Stimulated activated CD4-positive, alpha-beta T cell treated with anti-CD3 and anti-CD28 coated beads, Interleukin-12 subunit alpha, Interleukin-12 subunit beta, amount 100 ng/mL, for 24 hours (primary cell): ENCODE results near the gene MAP4K2.

Experiments used
- DNase-seq, 2 experiments: peaks; one replicate each; pipeline ENCODE4 v3.0.0-alpha.2; 2020; ENCODE audit warnings: low read depth in 2 of 2

Gene MAP4K2

DNA sequence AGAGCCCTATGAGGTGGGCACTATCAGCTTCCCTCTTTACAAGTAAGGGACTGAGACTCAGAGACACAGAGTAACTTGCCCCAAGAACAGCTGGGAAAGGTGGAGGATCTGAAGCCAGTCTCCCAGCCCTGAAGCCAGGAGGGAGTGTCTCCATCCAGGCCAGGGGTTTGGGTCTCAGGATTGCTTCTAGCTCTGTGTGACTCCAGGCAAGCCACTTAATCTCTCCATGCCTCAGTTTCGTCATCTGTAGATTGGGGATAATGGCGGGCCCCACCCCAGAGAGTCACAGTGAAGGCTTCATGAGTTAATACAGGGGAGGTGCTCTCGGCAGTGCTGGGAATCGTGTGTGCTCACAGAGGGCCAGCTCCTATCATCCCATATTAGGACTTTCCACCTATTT is 10.5 kb downstream of the MAP4K2 start:
- DNase-seq: no peak

DNA sequence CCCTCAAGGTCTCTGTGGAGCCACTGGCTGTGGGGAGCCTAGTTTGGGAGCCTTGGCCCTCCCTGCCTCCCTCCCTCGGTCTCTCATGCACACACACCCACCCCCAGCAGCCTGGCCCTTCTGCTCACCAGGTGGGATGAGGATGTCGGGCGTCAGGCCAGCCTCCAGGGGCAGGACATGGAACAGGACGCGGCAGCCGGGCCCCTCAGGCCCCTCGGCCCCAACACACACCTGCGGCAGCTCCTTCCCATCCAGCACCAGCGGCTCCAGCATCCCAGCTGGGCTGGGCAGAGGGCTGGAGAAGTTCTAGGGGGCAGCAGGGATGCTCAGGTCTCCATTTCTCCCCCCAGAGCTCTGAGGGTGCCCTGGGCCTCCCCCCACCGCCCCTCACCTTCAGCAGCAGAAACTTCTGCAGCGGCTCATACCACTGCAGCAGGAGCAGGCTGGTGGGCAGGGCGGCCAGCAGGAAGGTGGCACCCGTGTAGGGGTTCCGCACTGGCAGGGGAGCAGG is 11.2 kb downstream of the MAP4K2 start:
- DNase-seq: no peak

DNA sequence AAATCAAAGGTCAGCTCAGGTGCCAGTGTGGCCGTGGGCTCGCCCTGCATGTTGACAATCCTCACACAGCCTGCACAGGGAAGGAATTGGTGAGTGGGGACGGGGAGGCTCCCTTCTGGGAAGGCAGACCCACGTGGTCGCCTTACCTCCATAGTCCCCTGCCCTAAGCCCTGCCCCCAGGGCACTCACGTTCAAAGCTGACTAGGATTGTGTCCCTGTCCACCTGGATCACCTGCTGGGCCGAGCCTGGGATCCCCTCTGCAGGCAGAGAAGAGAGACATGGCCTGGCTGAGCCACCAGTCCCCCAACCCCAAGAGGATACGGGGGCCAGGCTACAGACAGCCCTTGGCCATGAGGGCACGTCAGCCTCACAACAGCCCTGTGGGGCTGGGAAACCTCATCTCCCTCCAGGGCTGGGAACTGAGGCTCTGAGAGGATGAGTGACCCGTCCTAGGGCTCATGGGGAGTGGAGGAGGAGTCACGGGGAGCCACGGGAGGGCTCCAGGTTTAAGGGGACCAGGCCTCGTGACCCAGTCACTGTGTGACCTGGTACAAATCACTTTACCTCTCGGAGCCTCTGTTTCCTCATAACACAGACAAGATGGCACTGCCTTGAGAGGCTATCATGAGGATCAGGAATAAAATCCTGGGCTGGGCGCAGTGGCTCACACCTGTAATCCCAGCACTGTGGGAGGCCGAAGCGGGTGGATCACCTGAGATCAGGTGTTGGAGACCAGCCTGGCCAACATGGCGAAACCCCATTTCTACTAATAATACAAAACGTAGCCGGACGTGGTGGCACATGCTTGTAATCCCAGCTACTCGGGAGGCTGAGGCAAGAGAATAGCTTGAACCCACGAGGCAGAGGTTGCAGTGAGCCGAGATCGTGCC is 12.6 kb downstream of the MAP4K2 start:
- no peak for DNase-seq

DNA sequence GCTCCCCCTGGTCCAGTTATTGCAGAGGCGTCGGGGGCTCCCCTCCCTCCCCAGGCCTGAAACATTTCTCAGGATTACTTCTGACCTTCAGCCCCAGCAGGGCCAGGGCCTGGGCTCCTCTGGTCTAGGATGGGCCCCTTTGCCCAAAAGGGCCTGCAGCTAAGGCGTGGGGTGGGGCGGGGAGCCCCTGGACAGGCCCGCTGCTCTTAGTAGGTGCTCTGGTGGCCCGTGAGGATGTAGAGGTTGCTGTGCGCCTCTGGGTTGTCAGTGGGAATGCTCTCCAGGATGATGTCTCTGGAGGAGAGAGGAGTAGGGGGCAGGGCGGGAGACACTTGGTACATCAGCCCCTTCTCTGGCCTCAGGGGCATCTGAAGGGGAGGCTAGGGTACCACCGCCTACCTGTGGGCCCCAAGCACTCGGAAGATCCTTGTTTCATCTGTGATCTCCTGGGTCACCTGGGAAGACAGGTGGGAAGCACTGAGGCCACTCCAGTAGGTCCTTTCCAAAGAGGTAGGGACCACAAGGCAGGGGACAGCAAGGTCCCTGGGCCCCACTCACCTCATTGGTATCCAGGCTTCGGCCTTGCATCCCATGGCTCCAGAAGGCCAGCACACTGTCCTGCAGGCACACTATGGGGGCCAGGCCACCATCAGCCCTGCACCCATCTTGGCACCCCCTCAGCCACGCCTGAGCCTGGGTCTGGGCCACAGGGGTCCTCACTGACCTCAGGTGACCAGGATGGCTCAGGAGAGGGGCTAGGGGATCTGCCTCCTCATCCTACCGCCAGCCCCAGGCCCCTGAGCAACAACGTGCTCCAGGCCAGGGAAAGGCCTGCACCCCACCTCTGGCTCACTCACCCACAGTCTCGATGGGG is 13.4 kb downstream of the MAP4K2 start:
- no peak for DNase-seq

DNA sequence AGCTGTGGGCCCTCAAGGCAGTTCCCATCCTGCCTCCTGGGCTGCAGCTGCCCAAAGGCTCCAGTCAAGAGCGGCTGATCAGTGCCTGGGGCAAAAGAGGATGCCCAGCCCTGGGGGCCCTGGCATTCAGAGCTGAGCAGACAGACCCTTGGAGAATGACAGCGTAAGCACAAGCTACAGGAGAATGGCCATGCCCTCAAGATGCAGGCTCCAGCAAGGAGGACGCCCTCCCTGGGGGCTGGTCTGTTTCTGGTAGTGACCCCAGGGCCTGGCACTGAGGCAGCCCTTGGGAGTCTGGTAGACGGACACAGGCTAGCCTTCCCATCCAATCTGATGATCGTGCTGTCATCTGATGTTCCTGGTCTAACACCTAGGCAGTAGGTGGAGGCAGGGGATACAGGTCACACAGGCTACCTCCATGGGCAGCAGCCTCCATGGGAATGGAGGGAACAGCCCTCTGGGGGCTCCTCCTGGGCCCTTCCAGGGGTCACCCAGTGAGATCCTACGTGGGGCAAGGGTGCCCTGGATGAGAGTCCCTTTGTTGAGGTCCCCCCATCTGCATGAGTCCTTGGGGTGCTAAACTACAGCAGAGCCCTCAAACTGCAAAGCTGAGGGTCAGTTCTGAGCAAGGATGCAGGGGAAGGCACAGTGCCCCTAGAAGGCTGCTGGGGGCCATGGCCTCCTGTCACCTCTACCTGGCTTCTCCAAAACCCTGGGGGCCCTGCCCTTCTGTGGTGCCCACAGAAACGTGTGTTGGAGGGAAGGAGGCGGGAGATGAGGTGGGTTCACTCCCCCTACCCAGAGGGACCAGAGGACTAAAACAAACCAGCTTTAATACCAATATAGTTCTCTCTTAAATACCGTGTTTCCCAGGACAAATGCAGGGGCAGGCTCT is 14.4 kb downstream of the MAP4K2 start:
- no peak for DNase-seq

DNA sequence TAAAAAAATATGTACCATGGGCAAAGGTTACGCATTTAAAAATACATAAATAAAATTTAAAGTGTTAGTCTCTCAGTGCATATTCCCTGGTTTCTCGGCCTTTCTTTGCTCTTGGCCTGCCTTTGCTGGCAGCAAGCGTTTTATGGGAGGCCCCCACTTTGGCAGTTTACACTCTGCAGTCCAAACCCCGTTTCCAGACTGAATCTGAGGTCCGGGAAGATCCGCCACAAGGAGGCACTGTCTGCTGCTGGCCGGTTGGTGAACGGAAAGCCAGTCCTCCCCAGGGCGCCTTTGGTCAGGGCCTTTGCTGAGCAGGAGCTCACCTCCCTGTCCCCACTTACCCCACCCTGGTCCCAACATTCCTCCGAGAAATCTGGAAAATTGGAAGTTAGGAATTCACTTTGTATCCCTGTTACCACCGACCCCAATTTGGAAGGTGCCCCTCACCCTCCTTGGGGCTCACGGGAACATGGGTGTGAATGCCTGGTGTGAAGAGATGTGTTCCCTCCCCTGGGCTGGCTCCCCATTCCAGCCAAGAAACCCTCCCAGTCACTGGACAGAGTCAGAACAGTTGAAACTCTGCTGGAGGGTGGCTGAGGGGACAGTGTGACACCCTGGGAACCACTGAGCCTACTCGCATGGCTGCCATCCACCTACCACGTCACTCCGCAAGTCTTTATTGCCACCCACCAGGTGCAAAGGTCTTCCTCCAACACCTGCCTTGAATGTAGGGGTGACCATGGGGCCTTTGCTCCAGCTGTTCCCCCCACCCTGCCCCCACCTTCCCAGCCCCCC is 15.3 kb downstream of the MAP4K2 start:
- DNase-seq: peak in 1 of 2 experiments; percentile 51

DNA sequence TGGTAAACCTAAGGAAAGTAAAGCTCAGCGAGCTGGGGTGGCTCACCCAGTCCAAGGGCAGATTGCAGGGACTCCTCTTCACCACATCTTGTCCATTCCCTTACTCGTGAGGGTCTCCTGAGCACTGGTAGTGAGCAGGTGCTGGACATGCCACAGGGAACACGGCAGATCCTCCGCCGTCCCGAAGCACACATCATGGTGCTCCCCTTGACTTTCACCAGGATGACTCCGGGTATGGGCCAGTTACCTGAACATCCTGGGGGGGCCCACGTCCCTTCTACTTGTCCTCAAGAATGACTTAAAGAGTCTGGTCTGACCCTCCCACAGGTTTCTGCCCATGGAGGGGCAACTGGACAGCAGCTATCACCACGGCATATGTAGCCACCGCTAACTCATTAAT is 16.7 kb downstream of the MAP4K2 start:
- DNase-seq: no peak

DNA sequence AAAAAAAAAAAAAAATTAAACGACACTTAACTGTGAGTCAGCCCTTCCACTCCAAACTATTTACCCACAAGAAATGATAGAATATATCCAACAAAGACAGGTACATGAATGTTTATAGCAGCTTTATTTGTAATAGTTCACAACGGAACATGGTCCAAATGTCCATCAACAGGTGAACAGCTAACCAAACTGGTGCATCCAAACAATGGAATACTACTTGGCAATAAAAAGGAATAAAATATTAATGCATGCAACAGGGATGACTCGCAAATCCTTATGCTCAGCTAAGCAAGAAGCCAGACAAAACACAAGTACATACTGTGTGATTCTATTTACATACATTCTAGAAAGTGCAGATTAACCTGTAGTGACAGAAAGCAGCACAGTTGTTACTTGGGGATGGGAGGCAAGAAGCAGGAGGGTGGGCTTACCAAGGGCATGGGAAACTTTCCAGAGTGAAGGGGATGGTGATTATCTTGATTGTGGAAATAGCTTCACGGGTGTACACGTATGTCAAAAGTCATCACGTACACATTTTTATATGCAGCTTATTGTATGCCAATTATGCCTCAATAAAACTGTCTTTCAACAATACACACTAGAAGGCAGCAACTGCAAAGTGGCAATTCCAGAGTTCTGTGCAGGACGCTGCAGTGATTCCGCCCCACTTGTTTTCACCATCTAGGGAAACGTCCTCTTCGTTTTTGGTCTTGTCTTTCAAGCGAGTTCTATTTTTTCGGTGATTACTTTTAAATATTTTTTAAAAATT is 18.0 kb downstream of the MAP4K2 start:
- DNase-seq: no peak

DNA sequence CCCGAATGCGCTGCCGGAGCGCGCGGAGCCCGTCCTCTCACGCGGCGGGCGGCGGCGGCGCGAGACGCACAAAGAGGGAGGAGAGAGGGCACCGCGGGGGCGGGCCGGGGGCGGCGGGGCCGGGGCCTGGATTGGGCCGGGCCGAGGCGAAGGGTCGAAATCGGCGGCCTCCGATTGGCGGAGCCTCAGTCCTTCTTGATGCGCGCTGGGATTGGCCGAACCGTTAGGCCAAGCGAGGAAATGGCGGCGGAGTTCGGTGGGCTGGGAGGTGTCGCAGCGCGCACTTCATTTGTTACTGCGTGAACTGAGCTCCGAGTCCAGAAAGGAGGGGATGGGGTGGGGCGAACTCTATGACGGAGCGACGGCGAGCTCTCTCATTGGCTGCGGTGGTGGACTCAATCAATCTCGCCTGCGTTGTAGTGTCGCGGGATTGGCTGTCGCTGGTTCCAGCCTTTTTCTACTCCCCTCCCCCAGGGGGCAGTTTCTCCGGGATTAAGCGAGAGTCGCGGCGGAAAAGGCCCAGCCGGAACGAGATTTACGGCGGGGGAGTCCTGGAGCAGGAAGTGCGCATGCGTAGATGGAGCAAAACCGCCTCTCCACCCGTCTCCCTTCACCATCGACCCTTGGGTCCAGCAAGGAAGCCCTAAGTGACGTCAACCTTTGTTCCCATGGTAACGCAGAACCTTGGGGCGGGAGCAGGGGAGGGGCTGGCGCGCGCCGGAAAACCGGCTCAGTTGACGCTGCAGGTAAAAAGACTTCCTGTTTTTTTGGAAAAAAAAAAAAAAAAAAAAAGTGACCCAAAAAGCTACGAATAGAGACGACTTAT is 24.3 kb downstream of the MAP4K2 start, which contains the start of gene SF1:
SF1 (minus strand) TSS at position 70 of the 826 bp plus-strand sequence. CDS start 150 bp downstream, outside the sequence.
- peak; percentile 98 for DNase-seq

DNA sequence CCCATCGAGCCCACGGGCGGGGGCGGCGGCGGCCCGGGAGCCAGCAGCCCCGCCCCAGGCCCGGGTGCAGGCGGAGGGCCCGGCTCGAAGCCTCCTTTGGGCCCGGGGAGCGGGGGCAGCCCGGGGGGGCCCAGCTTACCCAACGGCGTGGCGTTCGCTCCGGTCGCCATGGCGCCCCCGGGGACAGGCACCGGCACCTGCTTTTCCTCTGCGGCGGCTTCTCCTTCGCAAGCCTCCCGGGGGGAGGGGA is 24.9 kb downstream of the MAP4K2 start:
- DNase-seq: no peak

DNA sequence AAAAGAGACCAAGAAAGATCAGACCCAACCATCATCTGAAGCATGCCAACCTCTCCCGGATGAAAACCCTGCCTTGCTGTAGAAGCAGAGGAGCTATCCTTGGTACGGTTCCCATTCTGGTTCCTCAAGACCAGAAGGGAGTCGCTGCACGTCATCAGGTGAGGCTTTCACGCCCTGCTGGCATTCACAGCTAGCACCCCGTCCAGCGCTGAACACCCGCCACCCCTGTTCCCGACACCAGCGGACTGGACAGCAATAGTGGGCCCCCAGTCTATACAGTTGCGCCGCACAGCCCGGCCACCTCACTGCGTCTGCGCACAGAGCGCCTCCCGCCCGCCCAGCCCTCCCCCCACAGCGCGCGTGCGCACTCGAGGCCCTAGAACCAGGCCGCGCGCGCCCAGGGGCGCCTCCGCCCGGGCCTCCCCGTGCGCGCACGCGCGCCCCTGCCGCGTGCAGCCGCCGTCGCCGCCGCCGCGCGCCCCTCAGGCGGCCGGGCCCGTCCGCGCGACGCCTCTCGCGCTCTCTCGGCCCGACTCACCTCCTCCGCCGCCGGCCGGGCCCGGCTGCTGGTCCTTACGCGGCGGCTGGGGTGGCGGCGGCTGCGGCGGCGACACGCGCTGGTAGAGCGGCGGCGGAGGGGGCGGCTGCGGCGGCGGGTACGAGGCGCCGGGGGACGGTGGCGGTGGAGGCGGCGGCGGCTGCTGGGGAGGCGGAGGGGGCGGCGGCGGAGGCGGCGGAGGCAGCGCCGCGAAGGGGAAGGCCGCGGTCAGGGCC is 25.4 kb downstream of the MAP4K2 start:
- DNase-seq: peak; percentile 62 to 66

DNA sequence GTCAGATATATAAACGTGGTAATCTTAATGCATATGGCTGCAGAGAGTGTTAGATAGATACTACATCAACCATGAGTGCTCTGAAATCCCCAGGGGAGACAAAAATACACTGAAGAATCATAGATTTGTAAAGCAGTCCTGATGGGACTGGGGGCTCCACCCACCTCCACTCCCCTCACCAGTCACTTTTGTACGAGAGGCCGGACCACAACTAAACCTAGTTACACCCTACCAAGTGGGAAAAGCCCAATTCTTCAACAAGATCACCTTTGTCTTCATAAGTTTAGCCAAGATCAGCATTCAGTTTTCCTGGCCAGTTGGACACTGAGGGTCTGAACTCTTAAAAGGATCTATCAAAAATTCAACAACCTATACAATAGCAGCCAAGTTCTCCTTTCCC is 26.1 kb downstream of the MAP4K2 start:
- DNase-seq: no peak

DNA sequence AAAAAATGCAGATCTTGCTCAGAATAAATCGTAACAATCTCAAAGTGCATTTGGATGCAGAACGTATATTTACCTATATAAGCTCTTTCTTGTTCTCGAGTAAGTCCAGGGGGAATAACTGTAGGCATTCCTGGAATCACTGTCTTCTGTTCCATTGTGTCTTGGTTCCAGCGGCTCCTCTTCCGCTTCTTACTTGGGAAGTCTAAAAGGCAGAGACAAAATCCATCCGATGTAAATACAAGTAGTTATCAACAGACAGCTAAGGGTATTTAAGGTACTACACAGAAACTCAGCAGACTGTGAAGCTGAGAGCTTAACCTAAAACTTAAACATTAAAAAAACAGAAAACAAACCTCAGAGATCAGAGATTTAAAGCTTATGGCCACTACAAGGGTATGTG is 26.6 kb downstream of the MAP4K2 start:
- DNase-seq: no peak

DNA sequence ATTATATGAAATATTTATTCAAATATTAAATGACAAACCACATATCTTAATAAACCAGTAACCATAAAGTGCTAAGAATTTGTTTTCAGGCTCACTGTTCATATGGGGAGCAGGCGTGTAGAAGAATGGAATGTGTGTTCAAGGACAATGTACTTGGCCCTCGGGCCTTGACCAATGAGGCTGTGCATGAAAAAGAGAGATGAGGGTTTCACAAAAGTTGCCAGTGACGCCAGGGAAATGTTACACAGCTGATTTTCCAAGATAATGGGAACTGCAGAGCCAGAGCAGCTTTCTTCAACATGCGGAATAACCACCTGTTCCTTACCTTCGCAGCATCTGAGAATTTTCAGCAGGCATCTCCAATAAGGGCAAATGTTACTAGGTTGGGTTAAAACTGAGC is 28.9 kb downstream of the MAP4K2 start:
- DNase-seq: no peak

DNA sequence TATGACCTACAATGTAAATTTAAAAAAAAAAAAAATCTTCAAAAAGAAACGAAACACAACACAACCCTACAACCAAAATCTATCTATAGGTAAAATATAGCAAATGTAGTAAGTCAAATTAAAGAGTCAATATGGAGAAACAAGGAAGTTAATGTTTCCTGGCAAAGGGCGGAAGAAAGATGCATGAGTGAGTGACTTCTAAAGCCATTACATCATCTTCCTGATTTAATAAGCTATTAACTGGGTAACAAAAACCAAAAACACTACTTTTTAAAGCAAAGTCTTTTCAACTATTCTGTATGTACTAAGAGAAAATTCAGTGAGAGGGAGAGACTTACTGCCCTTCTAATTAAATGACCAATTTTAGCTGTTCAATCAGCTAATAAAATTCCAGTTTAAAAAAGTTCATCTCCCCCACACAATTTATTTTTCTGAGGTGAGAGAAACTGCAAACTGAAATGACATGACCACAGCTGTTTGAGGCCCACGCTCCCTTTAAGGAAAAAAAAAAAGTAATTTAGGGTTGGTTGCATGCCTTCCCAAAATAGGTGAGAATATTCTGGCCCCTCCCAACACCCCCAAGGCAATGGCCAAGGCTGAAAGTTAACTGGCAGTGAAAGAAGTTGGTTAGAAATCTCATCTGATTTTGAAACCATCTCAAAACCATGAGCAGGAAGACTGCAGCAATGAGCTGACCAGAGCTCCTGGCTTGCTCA is 30.6 kb downstream of the MAP4K2 start:
- DNase-seq: no peak

DNA sequence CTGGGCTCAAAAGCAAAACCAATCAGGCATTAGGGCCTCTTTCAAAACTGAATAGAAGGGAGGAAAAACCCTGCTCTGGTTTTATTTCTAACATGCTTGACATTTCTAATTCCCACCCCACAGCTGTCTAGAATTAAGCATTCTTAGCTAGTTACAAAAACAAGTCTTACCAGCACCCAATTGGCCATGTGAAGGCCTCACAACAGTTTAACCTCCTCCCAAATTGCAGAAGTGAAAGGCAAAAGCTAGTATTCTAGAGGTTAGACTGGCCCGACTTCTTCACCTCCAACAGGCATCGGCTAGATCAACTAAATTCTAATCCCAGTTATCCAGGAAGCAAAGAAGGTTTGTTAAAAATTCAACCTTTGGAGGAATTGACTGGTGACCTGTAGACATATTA is 31.2 kb downstream of the MAP4K2 start:
- DNase-seq: no peak

DNA sequence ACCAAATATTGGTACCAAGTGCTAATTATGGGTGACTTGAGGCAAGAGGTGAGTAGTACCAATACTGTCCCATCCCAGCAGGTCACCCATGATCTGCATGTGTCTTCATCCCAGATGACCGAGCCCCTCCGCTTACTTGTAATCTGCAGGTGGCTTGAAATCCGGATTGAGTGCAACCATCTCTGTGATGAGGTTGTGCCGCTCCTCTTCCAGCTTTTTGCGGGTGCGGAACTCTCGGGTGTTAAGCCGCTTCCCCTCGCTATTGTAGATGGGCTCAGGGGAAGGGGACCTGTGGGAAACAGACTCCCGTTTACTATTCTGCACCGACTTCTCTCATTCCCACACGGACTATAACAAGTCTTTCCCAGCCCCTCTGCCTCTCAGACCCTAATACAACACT is 32.9 kb downstream of the MAP4K2 start:
- DNase-seq: no peak

DNA sequence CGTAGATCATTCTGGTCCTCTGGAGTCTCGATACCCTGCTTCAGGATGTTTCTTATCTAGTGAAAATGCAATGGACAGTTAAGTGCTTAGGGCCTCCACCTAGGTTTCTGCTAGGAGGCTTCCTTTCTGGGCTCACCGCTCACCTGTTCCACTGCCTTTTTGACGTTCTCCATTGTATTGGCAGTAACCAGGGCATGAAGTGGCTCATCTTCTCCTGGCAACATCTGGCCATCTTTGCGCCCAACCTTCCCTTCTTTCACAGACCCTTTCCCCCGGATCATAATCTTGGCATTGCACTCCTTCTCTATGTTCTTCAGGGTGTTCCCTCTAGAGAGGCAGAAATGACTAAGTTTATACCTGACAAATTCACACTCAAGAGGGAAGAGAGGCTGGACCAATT is 33.7 kb downstream of the MAP4K2 start:
- no peak for DNase-seq
